Stimulated activated CD4-positive, alpha-beta T cell treated with anti-CD3 and anti-CD28 coated beads, TNF-alpha, amount 100 ng/mL, for 48 hours (primary cell): ENCODE data around the gene TMPO.
"Not testable (repeated sequence)": the region's sequence is repeated elsewhere in the genome, so short reads cannot be mapped to it uniquely, and the experiment has no call there.

Experiments used
- DNase-seq, 3 donors: peaks; one replicate each; pipeline ENCODE4 v3.0.0-alpha.2; 2020; ENCODE audit warnings: low read depth in 3 of 3

TMPO gene

DNA sequence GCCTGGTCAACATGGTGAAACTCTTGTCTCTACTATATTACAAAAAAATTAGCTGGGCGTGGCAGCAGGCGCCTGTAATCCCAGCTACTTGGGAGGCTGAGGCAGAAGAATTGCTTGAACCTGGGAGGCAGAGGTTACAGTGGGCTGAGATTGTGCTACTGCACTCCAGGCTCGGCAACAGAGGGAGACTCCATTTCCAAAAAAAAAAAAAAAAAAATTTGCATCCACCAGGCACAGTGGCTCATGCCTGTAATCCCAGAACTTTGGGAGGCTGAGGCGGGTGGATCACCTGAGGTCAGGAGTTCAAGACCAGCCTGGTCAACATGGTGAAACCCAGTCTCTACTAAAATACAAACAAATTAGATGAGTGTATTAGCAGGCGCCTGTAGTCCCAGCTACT lies 3.6 kb upstream of the TMPO start:
- DNase-seq = not testable (repeated sequence)

DNA sequence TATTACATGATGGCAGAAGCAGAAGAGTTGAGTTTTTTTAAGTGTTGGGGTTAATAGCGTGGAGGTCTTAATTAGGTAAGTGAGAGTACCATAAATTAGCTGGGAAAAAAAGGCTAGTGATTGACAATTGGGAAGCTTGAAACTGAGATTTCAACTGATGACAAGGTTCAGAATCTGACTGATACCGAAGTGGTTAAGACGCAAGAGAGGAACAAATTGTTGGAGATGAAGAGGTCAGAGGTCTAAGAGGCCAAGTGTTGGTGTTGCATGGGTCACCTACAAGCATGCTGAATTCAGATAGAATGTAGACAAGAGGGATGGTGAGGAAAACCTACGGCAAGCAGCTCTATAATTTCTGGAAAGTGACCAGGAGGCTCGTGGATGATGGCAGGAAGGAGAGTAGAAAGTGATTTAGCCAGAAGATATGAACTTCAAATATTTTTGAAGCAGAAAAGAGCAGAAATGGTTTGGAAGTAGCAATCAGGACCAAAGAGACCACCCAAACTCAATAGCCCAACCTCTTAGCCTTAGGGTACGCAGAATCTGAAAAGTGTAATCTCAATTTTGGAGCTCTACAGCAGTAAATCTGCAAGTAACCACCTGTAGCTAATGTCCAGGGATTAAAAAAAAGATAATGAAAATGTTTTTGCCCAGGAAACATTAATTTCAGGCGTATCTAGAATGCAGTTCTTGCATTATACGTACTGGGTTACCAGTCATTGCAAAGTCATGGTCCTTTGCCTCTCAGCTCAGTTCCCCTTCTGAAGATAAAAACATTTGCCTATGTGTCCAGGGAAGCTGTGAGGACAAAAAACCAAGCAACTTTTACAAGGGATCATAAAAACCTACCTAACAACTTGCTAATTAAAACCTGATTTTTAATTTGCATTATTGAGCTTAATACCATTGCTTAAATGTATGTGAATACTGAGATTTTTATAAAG lies 1.7 kb upstream of the TMPO start:
- DNase-seq = no peak

GRCh38 chr12:98514982-98515286 lies 456 bp upstream of the TMPO start:
- DNase-seq = no peak

DNA sequence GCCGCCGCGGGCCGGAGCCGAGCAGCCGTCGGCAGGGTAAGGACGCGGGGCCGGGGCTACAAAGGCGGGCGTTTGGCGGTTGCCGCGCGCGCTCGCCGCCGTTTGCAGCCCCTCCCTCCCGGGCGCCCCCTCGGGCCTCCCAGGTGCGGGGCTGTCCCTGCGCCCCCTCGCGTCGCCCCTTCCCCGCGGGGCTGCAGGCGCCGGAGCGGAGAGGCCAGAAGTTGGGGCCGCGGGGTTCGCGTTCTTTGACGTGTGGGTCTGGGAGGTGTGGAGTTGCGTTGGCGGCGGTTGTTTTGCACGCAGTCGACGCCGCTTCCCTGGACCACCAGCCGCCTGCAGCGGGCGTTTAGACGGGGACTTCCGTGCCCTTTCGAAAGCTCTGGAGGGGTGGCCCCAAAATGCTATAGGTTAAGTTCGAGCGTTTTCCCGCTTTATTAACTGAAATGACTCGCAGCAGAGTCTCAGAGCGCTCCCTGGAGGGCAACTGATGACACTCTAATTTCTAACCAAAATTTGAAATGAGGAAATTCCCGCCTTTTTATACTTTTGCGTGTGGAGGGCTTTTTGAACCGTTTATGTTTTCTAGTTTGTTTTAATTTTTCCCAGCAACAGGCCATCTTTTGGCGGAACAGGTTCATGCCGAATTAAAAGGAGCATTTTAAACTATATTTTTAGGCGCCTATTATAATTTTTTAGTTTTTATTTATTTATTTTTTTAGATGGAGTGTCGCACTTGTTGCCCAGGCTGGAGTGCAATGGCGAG lies 902 bp downstream of the TMPO start:
- peak; percentile 67 to 83 (median 76) for DNase-seq

GRCh38 chr12:98519257-98519907 lies 4.0 kb downstream of the TMPO start:
- DNase-seq = no peak

DNA sequence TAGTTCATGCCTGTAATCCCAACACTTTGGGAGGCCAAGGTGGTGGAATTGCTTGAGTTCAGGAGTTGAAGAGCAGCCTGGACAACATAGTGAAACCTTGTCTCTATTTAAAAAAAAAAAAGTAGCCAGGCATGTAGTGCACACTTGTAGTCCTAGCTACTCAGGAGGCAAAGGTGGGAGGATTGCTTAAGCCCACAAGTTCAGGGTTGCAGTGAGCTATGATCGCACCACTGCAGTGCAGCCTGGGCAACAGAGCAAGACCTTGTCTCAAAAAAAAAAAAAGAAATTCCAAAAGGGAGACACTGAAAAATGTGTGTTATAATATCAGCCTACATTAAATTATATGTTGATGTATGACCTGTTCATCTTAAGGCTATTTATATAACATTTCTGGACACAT lies 14.7 kb downstream of the TMPO start:
- DNase-seq = no peak

DNA sequence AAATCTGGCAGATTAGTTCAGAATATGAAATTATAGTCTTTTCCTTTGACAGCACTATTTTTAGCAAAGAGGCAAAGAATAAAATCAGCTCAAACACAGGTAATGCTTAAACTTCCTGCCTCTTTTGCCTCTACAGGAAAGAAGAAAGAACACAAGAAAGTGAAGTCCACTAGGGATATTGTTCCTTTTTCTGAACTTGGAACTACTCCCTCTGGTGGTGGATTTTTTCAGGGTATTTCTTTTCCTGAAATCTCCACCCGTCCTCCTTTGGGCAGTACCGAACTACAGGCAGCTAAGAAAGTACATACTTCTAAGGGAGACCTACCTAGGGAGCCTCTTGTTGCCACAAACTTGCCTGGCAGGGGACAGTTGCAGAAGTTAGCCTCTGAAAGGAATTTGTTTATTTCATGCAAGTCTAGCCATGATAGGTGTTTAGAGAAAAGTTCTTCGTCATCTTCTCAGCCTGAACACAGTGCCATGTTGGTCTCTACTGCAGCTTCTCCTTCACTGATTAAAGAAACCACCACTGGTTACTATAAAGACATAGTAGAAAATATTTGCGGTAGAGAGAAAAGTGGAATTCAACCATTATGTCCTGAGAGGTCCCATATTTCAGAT lies 17.4 kb downstream of the TMPO start:
- DNase-seq = no peak

GRCh38 chr12:98533723-98534251 lies 18.4 kb downstream of the TMPO start:
- no peak for DNase-seq

- no peak for DNase-seq
Measured at GRCh38 chr12:98538031-98538430, 22.6 kb downstream of the TMPO start.

- no peak for DNase-seq
Measured at GRCh38 chr12:98543701-98544100, 28.3 kb downstream of the TMPO start.

- no peak for DNase-seq
Measured at GRCh38 chr12:98544751-98545150, 29.4 kb downstream of the TMPO start.

GRCh38 chr12:98549371-98550110 lies 34.2 kb downstream of the TMPO start:
- no peak for DNase-seq

- DNase-seq = no peak
Measured at GRCh38 chr12:98551787-98552186, 36.4 kb downstream of the TMPO start.

DNA sequence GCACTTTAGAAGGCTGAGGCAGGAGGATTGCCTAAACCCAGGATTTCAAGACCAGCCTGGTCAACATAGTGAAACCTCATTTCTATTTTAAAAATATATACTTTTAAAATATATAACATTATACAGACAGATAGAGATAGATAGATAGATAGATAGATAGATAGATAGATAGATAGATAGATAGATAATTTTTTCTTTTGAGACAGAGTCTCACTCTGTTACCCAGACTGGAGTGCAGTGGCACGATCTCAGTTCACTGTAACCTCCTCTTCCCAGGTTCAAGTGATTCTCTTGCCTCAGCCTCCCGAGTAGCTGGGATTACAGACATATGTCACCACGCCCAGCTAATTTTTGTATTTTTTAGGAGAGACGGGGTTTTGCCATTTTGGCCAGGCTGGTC lies 42.7 kb downstream of the TMPO start:
- not testable (repeated sequence) for DNase-seq

DNA sequence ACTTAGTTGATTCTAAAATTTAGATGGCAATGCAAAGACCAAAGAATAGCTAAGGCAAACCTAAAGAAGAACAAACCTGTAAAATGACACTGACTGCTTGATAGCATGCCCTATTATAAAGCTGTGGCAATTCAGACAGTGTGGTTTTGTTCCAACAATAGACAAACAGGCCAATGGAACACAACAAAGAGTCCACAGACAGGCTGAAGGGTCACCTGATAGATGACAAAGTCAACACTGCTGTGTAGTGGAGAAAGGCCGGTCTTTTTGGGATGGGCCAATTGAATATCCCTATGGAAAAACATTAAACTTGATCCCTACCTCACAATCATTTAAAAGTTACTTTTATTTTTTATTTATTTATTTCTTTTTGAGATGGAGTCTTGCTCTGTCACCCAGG lies 44.3 kb downstream of the TMPO start:
- no peak for DNase-seq

- no peak for DNase-seq
Measured at GRCh38 chr12:98561846-98562245, 46.5 kb downstream of the TMPO start.

DNA sequence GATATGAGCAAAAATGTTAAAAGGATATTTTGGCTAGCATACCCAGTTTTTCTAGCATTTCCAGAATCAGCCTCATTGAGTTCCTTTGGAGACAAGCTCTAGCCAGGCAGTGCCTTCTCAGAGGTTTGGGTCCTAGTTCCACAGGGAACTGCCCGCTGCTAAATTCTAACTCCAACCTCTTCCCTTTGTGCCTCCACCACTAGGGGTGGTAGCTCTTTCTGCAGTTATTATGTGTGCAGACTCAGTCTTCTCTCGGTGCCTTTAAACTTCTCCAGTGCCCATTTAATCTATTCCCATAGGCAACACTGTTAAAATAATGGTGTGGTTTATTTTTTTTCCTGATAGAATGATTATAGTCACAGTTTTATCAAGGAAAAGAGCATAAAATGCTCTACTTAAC lies 56.6 kb downstream of the TMPO start:
- no peak for DNase-seq

DNA sequence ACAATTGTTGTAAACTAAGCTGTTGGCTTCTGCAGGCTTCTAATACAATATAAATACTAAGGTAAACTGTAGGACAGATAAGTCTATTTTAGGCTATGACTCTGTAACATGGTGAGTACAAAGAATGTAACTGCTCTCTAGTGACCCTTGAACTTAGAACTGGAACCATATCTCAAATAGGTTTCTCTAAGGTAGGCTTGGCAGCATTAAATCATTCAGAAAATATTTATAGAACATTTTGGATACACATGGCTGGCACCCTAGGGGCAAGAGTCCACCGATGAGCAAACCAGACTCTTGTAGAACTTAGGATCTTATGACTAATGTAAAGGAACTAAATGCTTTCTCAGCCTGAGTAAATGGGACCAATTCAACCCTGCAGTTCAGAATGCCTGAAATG lies 58.7 kb downstream of the TMPO start:
- DNase-seq = no peak

DNA sequence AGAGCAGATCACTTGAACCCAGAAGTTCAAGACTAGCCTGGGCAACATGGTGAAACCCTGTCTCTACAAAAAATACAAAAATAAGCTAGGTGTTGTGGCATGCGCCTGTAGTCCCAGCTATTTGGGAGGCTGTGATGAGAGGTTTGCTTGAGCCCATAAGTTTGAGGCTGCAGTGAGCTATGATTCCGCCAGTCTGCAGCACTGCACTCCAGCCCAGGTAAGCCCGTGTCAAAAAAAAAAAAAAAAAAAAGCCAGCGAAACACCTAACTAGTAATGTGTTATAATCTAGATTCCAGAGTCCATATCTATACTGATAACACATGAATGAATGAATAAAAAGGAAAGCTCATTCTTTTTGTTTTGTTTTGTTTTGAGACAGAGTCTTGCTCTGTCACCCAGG lies 59.6 kb downstream of the TMPO start:
- no peak for DNase-seq

DNA sequence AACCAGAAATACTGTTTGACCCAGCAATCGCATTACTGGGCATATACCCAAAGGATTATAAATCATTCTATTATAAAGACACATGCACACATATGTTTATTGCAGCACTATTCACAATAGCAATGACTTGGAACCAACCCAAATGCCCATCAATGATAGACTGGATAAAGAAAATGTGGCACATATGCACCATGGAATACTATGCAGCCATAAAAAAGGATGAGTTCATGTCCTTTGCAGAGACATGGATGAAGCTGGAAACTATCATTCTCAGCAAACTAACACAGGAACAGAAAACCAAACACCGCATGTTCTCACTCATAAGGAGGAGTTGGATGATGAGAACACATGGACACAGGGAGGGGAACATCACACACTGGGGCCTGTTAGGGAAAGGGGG lies 61.4 kb downstream of the TMPO start:
- DNase-seq = not testable (repeated sequence)

DNA sequence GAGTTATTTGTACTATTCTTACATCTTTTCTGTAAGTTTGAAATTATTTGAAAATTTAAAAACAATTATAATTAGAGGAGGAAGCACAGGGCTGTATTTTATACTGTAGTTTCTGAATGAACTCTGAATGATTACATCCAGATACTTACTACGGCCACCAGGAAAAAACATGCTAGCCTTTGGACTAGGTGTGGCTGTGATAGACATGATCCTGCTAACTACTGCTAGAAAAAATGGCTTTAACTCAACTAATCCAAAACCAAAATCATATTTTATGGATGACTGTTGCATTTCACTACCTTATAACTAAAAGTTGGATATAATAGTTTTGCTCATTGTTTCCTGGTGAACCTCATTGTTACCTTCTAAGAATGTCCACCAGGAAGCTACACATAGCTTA lies 63.0 kb downstream of the TMPO start:
- no peak for DNase-seq
